A673 (cell line): Measurements from ENCODE around the gene LAMA2. TPM values are rescaled to one million over a fixed set of nuclear protein-coding genes. Genes with fewer than 3 reads are reported as not detected.

ENCODE experiments used
- BruUV-seq: library from RNA; stranded (reverse); fragments of 400-500 nt; replicated peaks from 2 replicates; lab custom pipeline; 2021; lab: Mats Ljungman, UMichigan
- CTCF ChIA-PET: fragments of 300-600 bp; sonication (Branson Sonifier 250); formaldehyde crosslinking; loops from one replicate; lab custom pipeline; 2022; ENCODE audit warnings: antibody characterized with exemption; lab: Charles Lee
- POLR2A ChIA-PET: fragments of 300-600 bp; sonication (Branson Sonifier 250); formaldehyde crosslinking; loops from one replicate; lab custom pipeline; 2022; ENCODE audit warnings: antibody characterized with exemption; ENCODE audit not compliant: low non-redundant PET; lab: Charles Lee
- DNase-seq: peaks from one replicate; pipeline ENCODE4 v3.0.0-alpha.2; 2015; ENCODE audit warnings: low spot score
- H3K27ac ChIP-seq: fragments of 200-600 bp; sonication (generic); 2 replicates; pipeline ENCODE4 v1.5.1; 2016; ENCODE audit warnings: mixed run types, low read depth, mild to moderate bottlenecking, mixed read lengths, antibody characterized with exemption, low read length; ENCODE audit not compliant: poor library complexity, severe bottlenecking
- H3K27me3 ChIP-seq: fragments of 200-600 bp; sonication (generic); replicated peaks from 2 replicates; pipeline ENCODE4 v1.6.1; 2017; ENCODE audit warnings: mixed run types, low read depth, mild to moderate bottlenecking, mixed read lengths, antibody characterized with exemption, low read length; ENCODE audit not compliant: insufficient read depth, poor library complexity
- H3K36me3 ChIP-seq: fragments of 200-600 bp; sonication (generic); 2 replicates; pipeline ENCODE4 v1.6.1; 2016; ENCODE audit warnings: mixed run types, mild to moderate bottlenecking, mixed read lengths, antibody characterized with exemption, low read length; ENCODE audit not compliant: insufficient read depth, poor library complexity, severe bottlenecking
- H3K4me1 ChIP-seq: fragments of 200-600 bp; sonication (generic); 2 replicates; pipeline ENCODE4 v1.6.1; 2017; ENCODE audit warnings: mixed run types, mild to moderate bottlenecking, mixed read lengths, antibody characterized with exemption, low read length; ENCODE audit not compliant: insufficient read depth, poor library complexity, severe bottlenecking
- H3K4me3 ChIP-seq: fragments of 200-600 bp; sonication (generic); 2 replicates; pipeline ENCODE4 v1.5.1; 2016; ENCODE audit warnings: low read depth, mixed run types, mild to moderate bottlenecking, mixed read lengths, low read length; ENCODE audit not compliant: poor library complexity, severe bottlenecking
- H3K9me3 ChIP-seq: fragments of 200-600 bp; sonication (generic); 2 replicates; pipeline ENCODE4 v1.6.1; 2016; ENCODE audit warnings: mixed run types, low read depth, mild to moderate bottlenecking, mixed read lengths, antibody characterized with exemption, low read length; ENCODE audit not compliant: poor library complexity, severe bottlenecking
- EZH2 ChIP-seq: fragments of 200-600 bp; sonication (generic); IDR thresholded peaks from 2 replicates; pipeline ENCODE4 v1.6.1; 2017; ENCODE audit warnings: borderline replicate concordance, low read depth, mild to moderate bottlenecking, mixed read lengths, antibody characterized with exemption, low read length; ENCODE audit not compliant: poor library complexity, severe bottlenecking
- intact Hi-C: fragments of 100-400 bp; cut with micrococcal nuclease; formaldehyde crosslinking; loops from one replicate; pipeline ENCODE4 v1.10.0; 2022; ENCODE audit not compliant: unreplicated experiment
- total RNA-seq: library from RNA; stranded (reverse); gene quantifications from 2 replicates; pipeline ENCODE4 v1.2.3, GENCODE V29; 2021
- TF ChIP-seq, protein P1 (sequence below): fragments of 300-800, 200-600 bp; sonication (generic); conservative IDR thresholded peaks from 2 replicates; pipeline ENCODE4 v1.5.1; 2017; ENCODE audit warnings: low read depth, mild to moderate bottlenecking, antibody characterized with exemption, low read length, moderate library complexity, mixed read lengths

The LAMA2 gene
- total RNA-seq, 1 experiment from 2014 or later: 2.2 TPM

DNA sequence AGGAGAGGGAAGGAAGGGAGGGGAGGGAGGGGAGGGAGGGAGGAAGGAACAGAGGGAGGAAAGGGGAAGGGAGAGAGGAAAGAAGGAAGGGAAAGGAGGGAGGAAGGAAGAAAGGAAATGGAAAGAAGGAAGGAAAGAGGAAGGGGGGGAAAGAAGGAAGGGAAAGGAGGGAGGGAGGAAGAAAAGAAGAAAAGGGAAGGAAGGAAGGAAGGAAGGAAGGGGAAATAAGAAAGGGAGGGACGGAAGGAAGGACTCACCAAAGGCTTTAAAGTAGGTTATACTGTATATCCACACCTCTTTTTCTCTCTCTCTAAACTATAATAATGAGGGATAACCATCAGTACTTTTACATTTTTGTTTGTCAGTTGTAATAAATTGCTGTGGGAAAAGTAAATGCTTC lies 502.2 kb downstream of the LAMA2 start:
- no TSS peak for BruUV-seq
- H3K4me3 ChIP-seq: no peak overlapping the region
- CTCF ChIA-PET: no interaction called here

DNA sequence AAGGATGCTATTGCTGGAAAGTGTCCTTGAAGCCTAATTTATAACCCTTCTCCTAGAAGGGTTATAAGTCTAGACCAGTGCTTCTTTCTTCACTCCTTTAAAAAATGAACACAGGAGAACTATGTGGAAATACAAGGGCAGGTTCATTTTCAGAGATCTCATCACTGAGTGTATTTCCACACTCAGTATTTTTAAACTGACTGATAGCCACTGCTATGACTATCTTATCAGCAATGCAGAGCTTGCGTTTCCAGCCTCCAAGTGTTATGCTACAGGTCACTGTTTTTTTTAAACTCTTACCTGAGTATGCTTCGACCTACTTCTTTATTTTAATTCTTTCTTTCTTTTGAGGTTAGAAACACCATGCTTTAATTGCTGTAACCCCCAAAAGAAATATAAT lies 508.0 kb downstream of the LAMA2 start:
- Histone ChIP-seq H3K4me1 (no peaks in the 10 kb centered on the region), H3K36me3 (no peaks in the 10 kb centered on the region), H3K27me3 (no peaks in the 10 kb centered on the region), H3K4me3 (no peak overlapping the region), H3K9me3 (no peaks in the 10 kb centered on the region), H3K27ac (no peak overlapping the region)
- DNase-seq: no peak
- CTCF ChIA-PET: no interaction called here
- POLR2A ChIA-PET: no interaction called here
- intact Hi-C loops: no loop called here
- no TSS peak for BruUV-seq
- TF ChIP-seq, protein P1, sequence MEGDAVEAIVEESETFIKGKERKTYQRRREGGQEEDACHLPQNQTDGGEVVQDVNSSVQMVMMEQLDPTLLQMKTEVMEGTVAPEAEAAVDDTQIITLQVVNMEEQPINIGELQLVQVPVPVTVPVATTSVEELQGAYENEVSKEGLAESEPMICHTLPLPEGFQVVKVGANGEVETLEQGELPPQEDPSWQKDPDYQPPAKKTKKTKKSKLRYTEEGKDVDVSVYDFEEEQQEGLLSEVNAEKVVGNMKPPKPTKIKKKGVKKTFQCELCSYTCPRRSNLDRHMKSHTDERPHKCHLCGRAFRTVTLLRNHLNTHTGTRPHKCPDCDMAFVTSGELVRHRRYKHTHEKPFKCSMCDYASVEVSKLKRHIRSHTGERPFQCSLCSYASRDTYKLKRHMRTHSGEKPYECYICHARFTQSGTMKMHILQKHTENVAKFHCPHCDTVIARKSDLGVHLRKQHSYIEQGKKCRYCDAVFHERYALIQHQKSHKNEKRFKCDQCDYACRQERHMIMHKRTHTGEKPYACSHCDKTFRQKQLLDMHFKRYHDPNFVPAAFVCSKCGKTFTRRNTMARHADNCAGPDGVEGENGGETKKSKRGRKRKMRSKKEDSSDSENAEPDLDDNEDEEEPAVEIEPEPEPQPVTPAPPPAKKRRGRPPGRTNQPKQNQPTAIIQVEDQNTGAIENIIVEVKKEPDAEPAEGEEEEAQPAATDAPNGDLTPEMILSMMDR: no peak
- TF ChIP-seq EZH2: no peak

More for the DNA sequence above, 502.2 kb downstream of the LAMA2 start:
- H3K27ac ChIP-seq: no peak overlapping the region
- POLR2A ChIA-PET: no interaction called here
- TF ChIP-seq EZH2: no peak
- TF ChIP-seq, protein P1: no peak
- intact Hi-C loops: no loop called here
- no peaks in the 10 kb centered on the region for H3K27me3 ChIP-seq
- H3K4me1 ChIP-seq: no peaks in the 10 kb centered on the region
- no peak for DNase-seq
- H3K36me3 ChIP-seq: no peaks in the 10 kb centered on the region
- no peaks in the 10 kb centered on the region for H3K9me3 ChIP-seq

DNA sequence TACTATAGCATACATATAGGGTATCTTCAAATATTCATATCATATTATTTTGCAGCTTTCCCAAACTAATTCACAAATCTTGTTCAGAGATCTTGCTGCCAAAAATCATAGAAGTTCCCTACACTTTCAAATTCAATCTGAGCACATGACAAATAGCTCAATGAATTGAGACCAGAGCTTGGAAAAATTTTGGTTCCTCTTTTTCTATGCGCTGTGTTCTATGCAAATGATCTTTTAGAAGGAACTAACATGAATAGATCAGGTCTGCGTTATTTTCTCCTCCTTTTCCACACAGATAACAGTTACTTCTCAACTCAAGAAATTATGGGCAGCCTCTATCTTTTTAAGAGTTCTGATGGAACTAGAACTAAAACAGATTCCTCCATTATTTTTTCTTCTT lies 510.7 kb downstream of the LAMA2 start:
- ChIA-PET POLR2A (no interaction called here), CTCF (no interaction called here)
- no peaks in the 10 kb centered on the region for H3K36me3 ChIP-seq
- TF ChIP-seq, protein P1: no peak
- TF ChIP-seq EZH2: no peak
- no peak overlapping the region for H3K27ac ChIP-seq
- intact Hi-C loops: no loop called here
- no peaks in the 10 kb centered on the region for H3K9me3 ChIP-seq
- H3K4me1 ChIP-seq: no peaks in the 10 kb centered on the region
- no peaks in the 10 kb centered on the region for H3K27me3 ChIP-seq
- BruUV-seq: no TSS peak
- H3K4me3 ChIP-seq: no peak overlapping the region
- no peak for DNase-seq
